H1 (cell line): Measurements from ENCODE around the gene KCND3. TPM values are rescaled to one million over a fixed set of nuclear protein-coding genes. Genes with fewer than 3 reads are reported as not detected.

Experiments used
- GABPA ChIP-seq: IDR thresholded peaks from 2 replicates; pipeline ENCODE4 v1.6.1; 2011; ENCODE audit warnings: mild to moderate bottlenecking, low read length, moderate library complexity, borderline replicate concordance; ENCODE audit not compliant: insufficient read depth
- SAP30 ChIP-seq: fragments of 300-600 bp; sonication (generic); IDR thresholded peaks from 2 replicates; pipeline ENCODE4 v1.7.1; 2012; ENCODE audit warnings: low read length, moderate library complexity, mild to moderate bottlenecking, inconsistent platforms; ENCODE audit not compliant: insufficient read depth, insufficient replicate concordance
- YY1 ChIP-seq: IDR thresholded peaks from 2 replicates; pipeline ENCODE4 v1.6.1; 2011; ENCODE audit warnings: low read depth, mild to moderate bottlenecking, low read length
- polyA plus RNA-seq, 7 experiments: library from polyadenylated mRNA; depleted of rRNA in 3 of 7; stranded (reverse) in 5 of 7; unstranded in 2 of 7; fragments of >200 nt in 5 of 7; fragments of 200-250 nt in 2 of 7; gene quantifications; 1 replicate in 5 of 7; 2 replicates in 1 of 7; 4 replicates in 1 of 7; pipeline versions ENCODE4 v1.2.1 to v1.2.3, GENCODE V29; 2011 to 2013; ENCODE audit warnings: missing spikeins in 2 of 7, mixed read lengths in 2 of 7
- total RNA-seq: library from RNA; stranded (reverse); fragmentation: NEBNext Ultra II Directional; extraction: Animal tissue kit (Norgen Biotek cat#: 25700); gene quantifications from 2 replicates; pipeline ENCODE4 v1.2.1, GENCODE V29; 2021

KCND3 gene
- total and polyA plus RNA-seq, 2 of the 8 experiments (the other 6 are each of a cell fraction or from before 2014, with no cell fraction given) = 0.14 to 0.48 TPM

GRCh38 chr1:111987502-111987901 is 2.0 kb downstream of the KCND3 start (continued):
- no peak for TF ChIP-seq YY1
- no peak for TF ChIP-seq SAP30
- TF ChIP-seq GABPA = no peak
